ENCODE measurements around the gene LARP6. TPM values are rescaled to one million over a fixed set of nuclear protein-coding genes. Genes with fewer than 3 reads are reported as not detected.

The LARP6 gene
- total RNA-seq, 1 donor: 68.1 TPM

GRCh38 chr15:70834999-70835398 lies 19.0 kb downstream of the LARP6 start:
- no peak overlapping the region for H3K4me3 ChIP-seq (ENCODE audit: low read depth, low read length)
- TF ChIP-seq, protein P1, sequence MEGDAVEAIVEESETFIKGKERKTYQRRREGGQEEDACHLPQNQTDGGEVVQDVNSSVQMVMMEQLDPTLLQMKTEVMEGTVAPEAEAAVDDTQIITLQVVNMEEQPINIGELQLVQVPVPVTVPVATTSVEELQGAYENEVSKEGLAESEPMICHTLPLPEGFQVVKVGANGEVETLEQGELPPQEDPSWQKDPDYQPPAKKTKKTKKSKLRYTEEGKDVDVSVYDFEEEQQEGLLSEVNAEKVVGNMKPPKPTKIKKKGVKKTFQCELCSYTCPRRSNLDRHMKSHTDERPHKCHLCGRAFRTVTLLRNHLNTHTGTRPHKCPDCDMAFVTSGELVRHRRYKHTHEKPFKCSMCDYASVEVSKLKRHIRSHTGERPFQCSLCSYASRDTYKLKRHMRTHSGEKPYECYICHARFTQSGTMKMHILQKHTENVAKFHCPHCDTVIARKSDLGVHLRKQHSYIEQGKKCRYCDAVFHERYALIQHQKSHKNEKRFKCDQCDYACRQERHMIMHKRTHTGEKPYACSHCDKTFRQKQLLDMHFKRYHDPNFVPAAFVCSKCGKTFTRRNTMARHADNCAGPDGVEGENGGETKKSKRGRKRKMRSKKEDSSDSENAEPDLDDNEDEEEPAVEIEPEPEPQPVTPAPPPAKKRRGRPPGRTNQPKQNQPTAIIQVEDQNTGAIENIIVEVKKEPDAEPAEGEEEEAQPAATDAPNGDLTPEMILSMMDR (IDR thresholded peaks at IDR 0.05; ENCODE audit: insufficient read depth, low read length): no peak
- DNase-seq (ENCODE audit: low read depth): no peak

- TF ChIP-seq, protein P1 (IDR thresholded peaks at IDR 0.05; ENCODE audit: insufficient read depth, low read length): no peak
- H3K4me3 ChIP-seq (ENCODE audit: low read depth, low read length): no peak overlapping the region
- DNase-seq (ENCODE audit: low read depth): peak; percentile 91
Observed at GRCh38 chr15:70833861-70834765, 19.8 kb downstream of the LARP6 start.

GRCh38 chr15:70833422-70833821 lies 20.5 kb downstream of the LARP6 start:
- TF ChIP-seq, protein P1 (IDR thresholded peaks at IDR 0.05; ENCODE audit: insufficient read depth, low read length): no peak
- H3K4me3 ChIP-seq (ENCODE audit: low read depth, low read length): no peak overlapping the region
- no peak for DNase-seq (ENCODE audit: low read depth)

DNA sequence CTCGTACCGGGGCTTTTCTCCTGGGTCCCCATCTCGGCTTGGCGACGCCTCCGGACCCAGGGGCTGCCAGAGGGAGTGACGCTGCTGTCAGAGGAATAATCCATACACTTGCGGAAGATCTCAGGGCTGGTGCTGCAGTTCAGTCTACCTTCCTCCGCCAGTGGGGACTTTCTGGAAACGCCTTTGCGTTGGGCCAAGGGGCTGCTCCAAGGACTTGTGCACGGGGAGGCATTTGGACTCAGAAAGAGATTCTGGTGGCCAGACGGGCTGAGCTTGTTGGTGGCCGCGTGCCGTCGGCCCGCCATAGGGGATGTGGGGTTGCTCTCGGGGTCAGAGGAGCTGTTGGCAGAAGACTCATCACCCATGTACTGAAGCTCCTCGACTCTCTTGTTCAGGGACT lies 21.8 kb downstream of the LARP6 start:
- TF ChIP-seq, protein P1 (IDR thresholded peaks at IDR 0.05; ENCODE audit: insufficient read depth, low read length): no peak
- H3K4me3 ChIP-seq (ENCODE audit: low read depth, low read length): no peak overlapping the region
- DNase-seq (ENCODE audit: low read depth): no peak

DNA sequence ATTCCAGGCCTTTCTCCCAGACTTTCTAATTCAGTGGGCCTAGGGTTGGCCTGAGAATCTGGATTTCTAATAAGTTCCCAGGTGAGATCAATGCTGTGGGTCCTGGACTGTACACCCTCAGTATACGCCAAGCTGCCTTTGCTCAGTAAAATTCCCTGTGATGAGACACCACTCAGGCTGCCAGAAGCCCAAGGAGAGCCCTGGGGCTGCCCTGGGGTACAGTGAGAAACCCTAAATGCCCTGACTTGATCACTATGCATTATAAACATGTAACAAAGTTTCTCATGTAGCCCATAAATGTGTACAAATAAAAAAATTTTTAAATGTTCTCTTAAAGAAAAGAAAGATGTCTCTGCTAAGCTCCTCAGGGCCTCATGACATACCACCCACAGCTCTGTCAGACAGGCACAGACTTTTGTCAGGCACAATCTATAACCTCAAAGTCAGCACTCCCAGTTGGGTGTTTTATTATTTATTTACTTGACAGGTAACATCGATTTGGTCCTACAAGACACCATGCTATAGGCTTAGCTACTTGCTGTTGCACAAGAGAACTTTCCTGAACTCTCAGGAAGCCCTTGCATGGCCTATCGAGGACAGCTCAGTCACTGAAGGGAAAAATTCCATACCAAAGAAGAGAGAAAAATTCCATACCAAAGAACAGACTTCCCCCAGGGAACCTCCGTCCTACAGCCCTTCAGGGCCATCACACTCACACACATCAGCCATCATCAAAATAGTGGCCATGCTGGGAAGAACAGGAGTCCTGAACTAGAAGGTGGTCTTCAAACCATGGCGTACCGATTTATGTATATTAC lies 22.7 kb downstream of the LARP6 start:
- DNase-seq (ENCODE audit: low read depth): no peak
- H3K4me3 ChIP-seq (ENCODE audit: low read depth, low read length): no peak overlapping the region
- TF ChIP-seq, protein P1 (IDR thresholded peaks at IDR 0.05; ENCODE audit: insufficient read depth, low read length): no peak

DNA sequence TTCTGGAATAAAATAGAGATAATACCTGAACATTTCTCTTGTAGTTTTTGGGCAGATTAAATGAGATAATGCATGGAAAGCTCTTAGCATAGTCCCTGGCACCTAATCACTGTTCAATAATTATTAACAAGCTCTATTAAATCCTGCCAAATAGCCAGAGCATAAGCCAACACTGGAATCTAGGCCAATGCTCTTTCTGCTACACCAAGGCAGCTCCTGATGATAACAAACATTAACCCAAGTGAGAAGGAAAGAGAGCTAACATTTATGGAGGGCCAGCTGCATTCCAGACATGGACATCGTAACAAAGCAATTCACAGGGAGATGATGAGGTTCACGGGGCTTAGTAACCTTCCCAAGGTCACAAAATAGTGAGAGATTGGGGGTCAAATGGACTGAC lies 23.3 kb downstream of the LARP6 start:
- TF ChIP-seq, protein P1 (IDR thresholded peaks at IDR 0.05; ENCODE audit: insufficient read depth, low read length): no peak
- H3K4me3 ChIP-seq (ENCODE audit: low read depth, low read length): no peak overlapping the region
- no peak for DNase-seq (ENCODE audit: low read depth)

All from fibroblast of the aortic adventitia (primary cell).